ENCODE data around the gene CSTA.

CSTA gene

DNA sequence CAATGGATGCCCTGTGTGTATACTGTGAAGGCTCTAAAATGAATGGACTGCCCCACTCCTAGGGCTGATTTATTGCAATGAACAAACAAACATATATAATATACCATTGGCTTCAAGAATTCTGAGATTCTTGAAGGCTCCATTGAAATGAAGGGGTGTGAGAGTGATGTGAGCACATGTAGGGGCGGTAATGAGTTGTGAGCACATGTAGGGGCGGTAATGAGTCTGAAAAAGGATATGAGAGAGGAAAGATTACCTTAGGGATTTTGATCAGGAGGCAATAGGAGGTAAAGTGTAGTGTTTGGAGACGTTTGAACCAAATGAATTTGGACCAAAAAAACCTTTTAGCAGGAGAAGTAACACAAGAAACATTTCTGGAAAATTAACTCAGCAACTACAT is 62.7 kb downstream of the CSTA start:
- FAIRE-seq (no peak), DNase-seq (ENCODE audit: insufficient read length, low spot score) (no peak)
- TF ChIP-seq POU2F2 (IDR thresholded peaks at IDR 0.05; ENCODE audit: low read depth, low read length) (no peak), SPI1 (IDR thresholded peaks at IDR 0.05; ENCODE audit: low read depth, low read length) (no peak), PAX5 (IDR thresholded peaks at IDR 0.05; ENCODE audit: insufficient read depth, low read length, severe bottlenecking) (no peak), POLR2A (IDR thresholded peaks at IDR 0.05; ENCODE audit: low read depth, low read length) (no peak), TAF1 (IDR thresholded peaks at IDR 0.05; ENCODE audit: low read depth, low read length) (no peak), POLR2AphosphoS5 (IDR thresholded peaks at IDR 0.05; ENCODE audit: low read depth, low read length) (no peak)

DNA sequence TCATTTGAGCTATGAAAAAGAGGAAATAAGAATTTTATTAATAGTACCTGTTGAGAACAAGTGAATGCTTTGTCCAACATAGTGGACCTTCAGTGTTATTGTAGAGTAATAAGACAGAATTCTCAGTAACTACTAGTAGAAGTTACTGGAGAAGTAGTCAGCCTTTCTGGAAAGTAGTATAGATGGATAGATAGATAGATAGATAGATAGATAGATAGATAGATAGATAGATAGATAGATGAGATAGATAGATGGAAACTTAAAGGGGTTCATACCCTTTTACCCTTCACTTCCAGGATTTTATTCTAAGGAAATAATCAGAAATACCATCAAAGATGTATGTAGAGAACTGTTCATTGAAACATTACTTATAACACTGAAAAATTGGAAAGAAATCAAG is 64.1 kb downstream of the CSTA start:
- DNase-seq (ENCODE audit: insufficient read length, low spot score) (no peak), FAIRE-seq (no peak)
- TF ChIP-seq PAX5 (IDR thresholded peaks at IDR 0.05; ENCODE audit: insufficient read depth, low read length, severe bottlenecking) (no peak), POLR2A (IDR thresholded peaks at IDR 0.05; ENCODE audit: low read depth, low read length) (no peak), TAF1 (IDR thresholded peaks at IDR 0.05; ENCODE audit: low read depth, low read length) (no peak)

DNA sequence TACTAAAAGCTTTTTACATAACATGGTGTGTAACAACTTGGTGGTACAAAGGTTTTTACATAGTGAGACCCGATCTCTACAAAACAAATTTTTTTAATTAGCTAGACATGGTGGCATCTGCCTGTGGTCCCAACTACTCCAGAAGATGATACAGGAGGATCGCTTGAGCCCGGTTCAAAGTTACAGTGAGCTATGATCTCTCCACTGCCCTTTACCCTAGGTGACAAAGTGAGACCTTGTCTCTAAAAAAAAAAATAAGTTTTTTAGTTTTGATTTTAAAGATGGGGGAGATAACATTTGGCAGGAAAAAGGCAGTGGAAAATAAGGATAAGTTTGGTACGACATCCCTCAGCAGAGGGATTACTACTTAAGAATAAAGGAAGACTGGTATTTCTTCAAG is 64.8 kb downstream of the CSTA start:
- TF ChIP-seq SPI1 (IDR thresholded peaks at IDR 0.05; ENCODE audit: low read depth, low read length) (no peak), POLR2A (IDR thresholded peaks at IDR 0.05; ENCODE audit: low read depth, low read length) (no peak), TAF1 (IDR thresholded peaks at IDR 0.05; ENCODE audit: low read depth, low read length) (no peak), POLR2AphosphoS5 (IDR thresholded peaks at IDR 0.05; ENCODE audit: low read depth, low read length) (no peak), POU2F2 (IDR thresholded peaks at IDR 0.05; ENCODE audit: low read depth, low read length) (no peak), PAX5 (IDR thresholded peaks at IDR 0.05; ENCODE audit: insufficient read depth, low read length, severe bottlenecking) (no peak)
- DNase-seq (ENCODE audit: insufficient read length, low spot score), result no peak
- no peak for FAIRE-seq

DNA sequence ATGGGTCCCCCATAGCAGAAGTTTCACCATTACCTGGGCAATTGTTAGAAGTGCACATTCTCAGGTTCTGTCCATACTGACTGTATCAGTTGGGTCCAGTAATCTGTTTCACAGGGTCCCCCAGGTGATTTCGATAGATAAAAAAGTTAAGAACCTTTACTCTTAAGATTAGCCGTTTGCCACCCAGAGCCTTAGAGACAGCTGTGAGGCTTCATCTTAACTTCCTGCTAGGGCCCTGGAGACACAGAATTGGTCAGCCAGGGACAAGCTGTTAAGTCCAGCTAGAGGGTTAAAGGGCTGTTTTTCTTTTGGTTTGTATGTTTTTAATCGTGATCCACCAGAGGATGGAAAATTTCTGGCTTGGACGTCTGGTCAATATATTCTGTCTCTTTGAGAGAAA is 65.6 kb downstream of the CSTA start:
- TF ChIP-seq TAF1 (IDR thresholded peaks at IDR 0.05; ENCODE audit: low read depth, low read length) (no peak), POLR2A (IDR thresholded peaks at IDR 0.05; ENCODE audit: low read depth, low read length) (no peak), POU2F2 (IDR thresholded peaks at IDR 0.05; ENCODE audit: low read depth, low read length) (no peak), SPI1 (IDR thresholded peaks at IDR 0.05; ENCODE audit: low read depth, low read length) (no peak), POLR2AphosphoS5 (IDR thresholded peaks at IDR 0.05; ENCODE audit: low read depth, low read length) (no peak), PAX5 (IDR thresholded peaks at IDR 0.05; ENCODE audit: insufficient read depth, low read length, severe bottlenecking) (no peak)
- FAIRE-seq (no peak), DNase-seq (ENCODE audit: insufficient read length, low spot score) (no peak)

Measured in GM12891 (cell line).